Amniotic epithelial cell (primary cell): ENCODE results near the gene NMNAT1.
"Not testable (repeated sequence)": the region's sequence is repeated elsewhere in the genome, so short reads cannot be mapped to it uniquely, and the experiment has no call there.

Experiments used
- DNase-seq: peaks from one replicate; pipeline ENCODE4 v3.0.0-alpha.2; 2010; ENCODE audit warnings: low read depth

NMNAT1 gene

DNA sequence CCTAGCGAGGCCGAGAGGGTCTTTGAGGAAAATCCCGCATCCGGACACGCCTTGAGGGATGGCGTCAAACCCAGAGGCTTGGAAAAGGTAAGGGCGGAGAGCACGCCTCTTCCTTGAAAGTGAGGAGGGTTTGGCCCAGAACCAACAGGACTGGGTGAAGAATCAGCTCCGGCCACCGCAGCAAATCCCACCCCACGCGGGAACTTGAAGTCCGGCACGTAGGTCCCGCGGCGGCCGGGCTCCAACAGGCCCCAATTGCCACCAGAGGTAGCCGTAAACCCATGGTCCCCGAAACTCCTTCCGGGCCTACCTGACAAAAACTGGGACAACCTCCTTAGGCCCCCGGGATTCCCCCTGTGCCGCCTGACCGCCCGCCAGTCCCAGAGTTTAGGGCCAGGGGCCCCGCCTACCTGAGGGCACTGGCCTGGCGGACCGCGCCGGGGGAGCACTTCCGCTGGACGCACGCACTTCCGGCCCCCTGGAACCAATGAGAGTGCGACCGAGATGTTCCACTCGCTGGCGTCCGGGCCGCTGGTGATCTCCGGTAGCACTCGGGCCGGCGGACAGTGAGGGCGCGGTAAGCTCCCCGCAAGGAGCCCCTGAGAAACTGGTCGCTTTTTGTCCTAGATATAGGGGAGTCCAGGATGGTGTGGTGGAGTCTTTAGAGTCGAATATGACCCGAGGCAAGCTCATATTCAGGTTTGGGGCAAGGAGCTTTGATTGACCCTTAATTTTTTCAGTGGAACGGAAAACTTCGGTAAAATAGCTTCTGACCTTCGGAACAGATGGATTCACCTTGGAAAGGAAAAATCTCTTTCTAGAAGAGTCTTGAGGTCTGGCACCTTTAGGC is at the start of gene NMNAT1, which contains the start of gene LZIC:
Gene NMNAT1 (plus strand): TSS at position 537 of the 850 bp plus-strand sequence. CDS start 28,599 bp downstream, outside the sequence.
Gene LZIC (minus strand): TSS at position 453 of the 850 bp plus-strand sequence. CDS start 6,772 bp downstream, outside the sequence.
- DNase-seq: peak; percentile 91

DNA sequence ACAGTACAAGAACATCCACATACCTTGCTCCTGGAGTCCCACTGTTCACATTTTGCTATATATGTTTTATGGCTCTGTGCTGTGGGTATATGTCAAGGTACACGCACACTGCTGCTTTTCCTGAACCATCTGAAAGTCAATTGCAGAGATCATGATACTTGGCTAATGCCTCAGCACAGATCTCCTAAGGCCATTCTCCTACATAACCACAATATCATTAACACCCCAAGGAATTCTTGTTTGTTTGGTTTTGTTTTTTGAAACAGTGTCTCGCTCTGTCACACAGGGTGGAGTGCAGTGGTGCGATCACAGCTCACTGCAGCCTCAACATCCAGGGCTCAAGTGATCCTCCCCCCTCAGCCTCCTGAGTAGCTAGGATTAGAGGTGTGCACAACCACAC is 49.2 kb upstream of the NMNAT1 start:
- no peak for DNase-seq

DNA sequence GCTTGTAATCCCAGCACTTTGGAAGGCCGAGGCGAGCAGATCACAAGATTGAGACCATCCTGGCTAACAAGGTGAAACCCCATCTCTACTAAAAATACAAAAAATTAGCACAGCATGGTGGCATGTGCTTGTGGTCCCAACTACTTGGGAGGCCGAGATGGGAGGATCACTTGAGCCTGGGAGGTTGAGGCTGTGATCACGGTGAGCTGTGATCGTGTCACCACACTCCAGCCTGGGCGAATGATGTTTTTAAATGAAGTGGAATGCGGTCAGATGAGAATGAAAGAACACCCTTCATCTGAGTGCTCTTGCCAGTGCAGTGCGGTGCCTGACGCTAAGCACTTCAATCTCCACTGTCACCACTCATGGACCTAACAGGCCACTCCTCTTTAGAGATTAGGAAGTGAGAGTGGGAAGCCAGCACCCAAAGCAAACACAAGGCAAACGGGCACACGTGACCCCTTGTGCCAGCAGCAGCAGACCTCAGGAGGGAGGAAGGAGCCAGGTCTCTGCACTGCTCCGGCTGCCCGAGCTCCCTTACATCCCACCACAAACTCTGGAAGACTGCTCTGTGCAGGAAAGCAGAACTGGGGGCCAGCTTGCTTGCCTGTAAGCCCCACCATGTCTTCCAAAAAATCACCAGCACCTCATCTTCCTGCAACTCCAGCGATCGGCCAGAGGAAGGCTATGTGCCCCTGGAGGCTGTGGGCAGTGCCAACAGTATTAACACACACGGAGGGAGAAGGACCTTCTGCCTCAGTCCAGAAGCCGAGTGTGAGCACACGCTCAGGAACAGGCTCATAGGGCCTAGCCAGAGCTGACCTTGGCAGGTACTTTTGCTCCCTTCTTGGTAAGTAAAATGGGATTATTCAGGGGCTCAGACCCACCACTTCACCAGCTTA is 42.9 kb upstream of the NMNAT1 start:
- DNase-seq: peak; percentile 38

DNA sequence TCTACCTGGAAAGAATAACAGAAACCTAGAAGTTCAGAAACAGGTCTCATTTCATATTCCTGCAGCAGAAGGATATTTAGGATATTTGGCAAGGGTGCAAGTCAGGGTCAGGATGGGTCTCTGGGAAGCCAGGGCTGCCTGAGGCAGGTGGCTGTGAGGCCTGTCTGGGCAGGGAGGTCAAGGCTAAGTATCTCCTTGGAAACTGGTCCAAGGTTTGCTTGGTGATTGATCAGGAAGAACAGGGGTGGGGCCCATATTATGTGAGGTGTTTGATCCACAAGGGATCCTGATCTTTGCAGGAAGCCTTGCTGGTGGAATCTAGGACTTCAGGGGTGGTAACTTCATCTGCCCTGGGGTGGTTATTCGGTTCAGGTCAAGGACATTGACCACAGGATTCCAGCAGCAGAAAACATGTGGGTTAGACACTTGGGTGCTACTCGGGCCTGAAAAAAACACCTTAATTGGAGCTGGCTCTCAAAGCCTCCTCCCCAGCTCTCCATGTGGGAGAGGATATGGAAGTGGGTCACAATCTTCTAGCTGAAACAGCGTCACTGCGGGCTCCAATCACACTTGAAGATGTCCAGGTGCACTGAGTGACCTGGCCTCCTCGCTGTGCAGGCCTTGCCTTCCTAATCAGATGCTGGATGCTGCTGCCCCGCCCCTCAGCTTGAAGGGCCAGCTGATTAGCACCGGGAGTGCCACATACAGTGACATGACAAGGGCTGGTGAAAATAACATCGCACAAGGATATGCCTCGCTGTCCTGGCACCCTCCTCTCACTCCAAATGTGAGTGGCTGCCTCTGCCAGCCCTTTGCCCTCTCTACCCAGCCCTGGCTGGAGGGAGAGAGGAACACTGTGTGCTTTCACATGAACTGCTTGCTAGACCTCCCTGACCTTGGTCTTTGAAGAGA is 41.9 kb upstream of the NMNAT1 start:
- no peak for DNase-seq

DNA sequence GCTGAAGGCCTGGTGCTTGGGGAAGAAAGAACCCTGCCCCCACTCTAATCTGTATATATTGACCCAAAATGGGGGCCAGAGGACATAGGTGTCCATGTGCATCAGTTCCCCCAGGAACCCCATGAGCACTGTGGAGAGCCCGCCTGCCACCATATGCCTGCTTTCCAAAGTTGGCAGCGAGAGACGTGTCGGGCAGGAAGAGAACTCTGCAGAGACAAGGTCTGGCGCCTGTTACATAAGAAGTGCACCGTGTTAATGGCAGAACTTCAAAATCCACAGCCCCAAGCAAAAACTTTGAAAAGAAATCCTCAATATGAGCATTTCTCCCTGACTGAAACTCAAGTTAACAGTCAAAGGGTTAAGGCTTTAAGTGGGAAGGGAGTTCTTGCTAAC is 41.2 kb upstream of the NMNAT1 start:
- DNase-seq: no peak

DNA sequence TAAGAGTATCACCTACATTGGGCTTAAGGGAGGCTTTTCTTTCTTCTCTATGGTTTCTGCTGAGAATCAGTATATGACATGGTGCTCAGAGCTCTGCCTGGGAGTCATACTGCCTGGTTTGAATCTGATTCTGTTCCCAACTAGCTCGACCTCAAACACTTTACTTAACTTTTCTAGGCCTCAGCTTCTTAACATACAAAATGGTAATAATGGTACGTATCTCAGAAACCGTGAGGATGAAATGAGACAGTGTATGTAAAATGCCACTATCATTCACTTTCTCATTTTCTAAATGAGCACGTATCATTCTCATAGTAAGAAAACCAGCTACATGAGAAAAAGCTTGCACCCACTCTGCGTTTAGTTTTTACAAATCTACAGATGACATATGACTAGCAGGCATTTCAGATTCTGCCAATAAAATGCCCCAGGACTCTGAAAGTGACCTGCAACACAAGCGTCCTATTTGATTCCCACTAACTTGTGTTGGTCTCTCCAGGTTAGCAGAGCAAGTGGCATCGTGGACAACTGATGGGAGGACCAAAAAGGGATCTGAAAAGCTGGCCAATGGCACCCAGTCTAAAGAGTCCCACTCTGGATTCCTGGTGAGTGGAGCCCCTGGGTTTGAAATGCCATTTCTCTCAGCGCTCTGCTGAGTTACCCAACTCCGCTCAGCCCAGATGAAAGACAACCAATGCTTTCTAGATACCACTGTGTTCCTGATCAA is 39.3 kb upstream of the NMNAT1 start:
- DNase-seq: no peak

DNA sequence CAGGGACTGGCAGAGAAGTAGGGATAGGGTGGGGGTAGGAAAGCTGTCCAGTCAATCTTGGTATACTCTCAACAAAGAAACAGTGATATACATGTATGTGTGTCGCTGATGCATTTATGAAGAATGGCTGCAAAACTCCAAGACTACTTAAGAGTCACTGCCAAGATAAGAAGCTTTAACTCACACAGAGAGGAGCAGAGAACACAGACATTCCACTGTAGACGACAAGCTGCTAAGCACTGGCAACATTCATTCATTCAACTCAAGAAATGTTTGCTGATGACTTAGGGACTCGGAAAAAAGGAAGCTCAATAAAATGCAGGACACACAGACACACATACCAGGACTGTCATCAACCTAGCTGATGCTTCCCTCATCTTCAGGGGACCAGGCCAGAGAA is 38.7 kb upstream of the NMNAT1 start:
- DNase-seq: peak; percentile 31

DNA sequence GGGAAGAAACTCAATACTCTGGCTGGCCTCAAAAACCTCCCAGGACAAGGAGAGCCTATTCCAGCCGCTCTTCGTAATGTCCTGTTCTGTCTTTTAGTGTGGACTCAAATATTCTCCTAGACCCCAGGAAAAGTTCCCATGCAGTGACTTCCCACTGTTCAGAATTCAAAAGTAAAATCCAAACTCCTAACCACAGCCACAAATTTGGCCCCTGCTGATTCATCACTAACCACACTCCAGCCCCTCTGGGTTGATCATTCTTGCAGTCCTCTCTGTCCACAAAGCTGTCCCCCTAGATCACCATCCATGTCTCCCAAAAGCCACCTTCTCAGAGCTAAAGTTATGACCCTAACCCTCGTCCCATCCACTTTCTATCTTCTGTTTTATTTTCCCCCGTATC is 38.3 kb upstream of the NMNAT1 start:
- no peak for DNase-seq

DNA sequence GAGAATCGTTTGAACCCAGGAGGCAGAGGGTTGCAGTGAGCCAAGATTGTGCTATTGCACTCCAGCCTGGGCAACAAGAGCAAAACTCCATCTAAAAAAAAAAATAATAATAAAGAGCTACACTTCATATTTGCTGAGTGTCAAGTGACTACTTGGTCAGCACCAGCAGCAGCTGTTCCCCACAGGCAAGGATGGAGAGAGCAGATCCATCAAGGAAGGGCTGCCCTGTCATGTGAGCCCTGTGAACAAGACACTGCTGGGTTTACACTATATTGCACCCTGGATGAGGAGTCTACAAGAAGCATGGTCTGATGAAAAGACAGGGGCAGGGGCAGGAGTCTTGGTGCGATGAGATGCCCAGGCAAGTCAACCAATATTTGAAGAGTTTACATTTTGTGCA is 36.8 kb upstream of the NMNAT1 start:
- no peak for DNase-seq

DNA sequence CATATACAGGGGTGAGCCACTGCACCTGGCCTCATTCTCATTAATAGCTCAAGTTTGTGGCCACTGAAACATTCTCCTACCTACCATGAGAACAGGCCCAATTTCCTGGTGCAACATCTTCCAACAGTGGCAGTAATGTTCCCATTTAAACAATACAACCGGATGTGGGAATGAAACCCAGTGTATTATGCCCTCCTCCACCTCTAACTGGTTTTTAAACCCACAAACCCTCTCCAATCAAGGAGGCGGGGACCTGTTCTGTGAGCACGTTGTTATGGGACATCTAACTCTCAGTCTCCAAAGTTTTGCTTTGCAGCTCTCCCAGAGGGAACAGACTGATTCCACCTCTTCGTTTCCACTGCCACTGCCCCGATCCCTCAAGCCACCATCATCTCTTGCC is 35.8 kb upstream of the NMNAT1 start:
- DNase-seq: no peak

DNA sequence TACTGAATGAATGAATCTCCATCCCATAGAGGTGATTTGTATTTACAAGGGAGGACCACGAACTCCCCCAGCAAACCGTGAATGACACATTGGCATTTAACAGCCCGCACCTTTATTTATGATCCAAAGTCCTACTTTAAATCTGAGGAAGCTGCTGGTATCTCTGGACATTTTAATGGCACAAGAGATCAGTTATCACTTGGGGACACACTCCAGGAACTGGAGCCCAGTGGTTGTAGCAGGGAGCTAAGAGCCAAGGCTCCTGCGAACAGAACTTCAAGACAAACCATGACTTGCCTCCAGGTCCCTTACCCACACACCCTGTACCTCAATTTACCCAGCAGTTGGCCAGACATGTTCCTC is 34.4 kb upstream of the NMNAT1 start:
- DNase-seq: no peak

DNA sequence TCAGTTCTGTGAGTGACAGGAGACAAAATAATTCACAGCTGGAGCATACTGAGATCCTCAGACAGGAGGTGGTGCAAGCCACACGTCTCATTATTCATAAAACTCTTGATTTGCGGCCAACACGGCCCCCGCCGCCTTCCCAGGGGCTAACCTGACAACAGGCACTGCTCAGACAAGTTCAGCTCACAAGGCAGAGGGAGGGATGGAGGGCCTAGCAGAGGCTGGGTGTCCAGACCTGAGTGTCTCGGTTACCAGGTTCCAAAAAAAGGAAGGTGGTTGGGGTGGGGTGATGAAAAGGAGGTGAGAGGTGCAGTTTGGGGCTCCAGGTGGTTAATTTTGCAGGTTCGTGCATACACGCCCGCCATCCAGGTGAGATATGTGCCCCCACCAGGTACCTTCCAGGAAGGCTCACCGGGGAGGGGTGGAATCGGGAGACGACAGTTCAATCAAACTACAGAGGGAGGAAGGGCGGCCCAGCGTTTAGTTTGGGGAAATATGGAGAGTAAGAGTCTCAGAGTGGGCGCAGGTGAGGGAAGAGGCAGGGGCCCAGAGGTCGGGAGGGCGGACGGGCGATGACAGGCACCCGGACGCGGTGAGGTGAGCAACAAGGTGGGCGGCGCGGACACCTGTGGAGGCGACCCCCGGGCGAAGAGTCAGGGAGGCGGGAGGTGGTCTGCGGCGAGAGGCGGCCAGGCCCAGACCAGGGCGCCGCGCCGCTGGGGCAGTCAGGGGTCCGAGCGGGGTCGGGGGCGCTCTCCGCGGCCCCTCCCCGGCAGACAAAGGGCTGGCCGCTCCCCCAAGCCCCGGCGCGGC is 33.8 kb upstream of the NMNAT1 start:
- no peak for DNase-seq

DNA sequence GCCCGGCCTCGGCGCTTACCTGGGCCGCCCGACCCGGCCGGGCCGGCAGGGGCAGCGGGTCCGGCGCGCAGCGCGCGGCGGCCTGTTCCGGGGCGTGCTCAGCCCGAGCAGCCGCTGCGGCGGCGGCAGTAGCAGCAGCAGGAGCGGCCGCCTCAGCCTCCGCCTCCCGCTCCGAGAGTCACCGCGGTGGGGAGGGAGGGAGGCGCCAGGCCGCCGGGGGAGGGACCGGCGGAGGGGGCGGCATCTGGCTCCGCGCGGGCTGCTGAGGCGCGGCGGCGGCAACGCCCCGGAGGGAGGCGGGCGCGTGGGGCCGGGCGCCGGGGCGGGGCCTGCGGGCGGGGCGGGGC is 33.2 kb upstream of the NMNAT1 start, which contains the start of gene CTNNBIP1:
Gene CTNNBIP1 (minus strand): TSS at position 194 of the 347 bp plus-strand sequence. CDS start 38,205 bp downstream, outside the sequence.
- no peak for DNase-seq

DNA sequence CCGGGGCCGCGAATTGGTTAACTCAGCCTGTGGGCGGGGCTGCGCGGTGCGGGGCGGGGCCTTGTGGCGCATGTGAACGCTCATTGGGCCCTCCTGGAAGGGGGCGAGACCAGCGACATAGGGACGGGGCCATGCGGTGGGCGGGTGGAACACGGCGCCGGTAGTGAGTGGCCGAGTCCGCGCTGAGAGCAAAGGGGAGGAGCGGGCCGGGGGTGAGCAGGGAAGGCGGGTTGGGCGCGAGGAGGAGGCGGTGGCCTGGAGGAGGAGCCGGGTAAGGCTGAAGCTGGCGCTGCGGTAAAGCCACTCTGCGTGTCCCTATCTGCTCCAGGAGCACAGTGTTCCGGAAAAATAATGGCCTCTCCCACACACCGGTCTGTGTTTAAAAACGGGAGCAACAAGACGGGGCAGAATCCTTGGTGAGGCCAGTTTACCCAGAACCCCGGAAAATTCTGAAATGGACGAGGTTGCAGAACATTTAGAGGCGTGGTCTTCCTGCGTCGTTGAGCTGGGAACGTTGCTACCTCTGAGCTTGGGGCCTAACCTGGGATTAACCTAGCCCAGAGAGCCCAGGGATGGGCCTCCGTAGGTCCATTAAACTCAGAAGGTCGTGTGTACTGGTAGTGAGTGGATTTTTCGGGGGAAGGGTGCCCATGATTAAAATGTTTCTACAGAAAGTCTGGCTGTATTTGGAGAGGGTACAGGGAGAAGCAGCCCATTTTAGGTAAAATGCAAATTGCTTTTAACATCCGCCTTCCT is 32.7 kb upstream of the NMNAT1 start:
- peak; percentile 97 for DNase-seq

DNA sequence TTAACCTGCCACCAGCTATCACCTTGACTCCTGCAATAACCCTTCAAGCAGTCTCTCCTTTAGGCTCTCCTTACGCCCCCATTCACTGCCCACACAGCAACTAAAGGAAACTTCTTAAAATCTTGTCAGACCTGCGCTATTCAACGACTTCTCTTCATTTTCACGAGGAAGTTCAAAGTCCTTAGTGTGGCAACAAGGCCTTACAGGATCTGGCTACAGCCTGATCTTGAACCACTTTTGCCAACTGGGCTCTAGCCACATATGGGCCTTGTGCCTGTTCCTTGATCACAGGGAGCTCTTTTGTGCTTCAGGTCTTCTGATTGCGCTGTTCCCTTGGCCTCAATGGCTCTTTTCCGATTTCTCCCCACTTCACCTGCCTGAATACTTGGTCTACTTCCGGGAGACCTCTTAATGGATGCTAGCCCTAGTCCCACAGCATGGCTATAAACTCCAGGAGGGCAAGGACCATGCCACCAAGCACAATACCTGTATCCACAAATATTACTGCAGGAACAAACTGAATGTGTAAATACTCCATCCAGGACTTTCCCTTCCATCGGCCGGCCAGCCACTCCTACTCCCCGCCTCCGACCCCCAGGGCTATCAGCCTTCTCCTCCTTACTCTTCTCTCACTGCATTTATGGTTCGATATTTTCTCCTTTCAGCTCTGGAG is 30.9 kb upstream of the NMNAT1 start:
- DNase-seq: no peak

DNA sequence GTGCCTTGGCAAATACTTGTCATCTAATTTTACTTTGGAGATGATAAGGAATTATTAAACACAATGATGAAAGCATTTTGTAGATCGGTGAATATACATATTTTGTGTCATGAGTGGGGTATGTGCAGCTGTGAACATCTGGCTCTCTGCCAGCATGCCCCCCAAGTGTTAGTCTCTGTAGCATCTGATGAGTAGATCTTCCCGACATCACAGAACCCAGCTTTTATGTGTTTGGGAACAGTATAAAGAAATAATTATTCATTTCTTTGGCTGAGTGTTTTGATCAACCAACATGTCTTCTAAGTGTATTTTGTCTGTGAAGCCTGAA is 28.7 kb upstream of the NMNAT1 start:
- no peak for DNase-seq

DNA sequence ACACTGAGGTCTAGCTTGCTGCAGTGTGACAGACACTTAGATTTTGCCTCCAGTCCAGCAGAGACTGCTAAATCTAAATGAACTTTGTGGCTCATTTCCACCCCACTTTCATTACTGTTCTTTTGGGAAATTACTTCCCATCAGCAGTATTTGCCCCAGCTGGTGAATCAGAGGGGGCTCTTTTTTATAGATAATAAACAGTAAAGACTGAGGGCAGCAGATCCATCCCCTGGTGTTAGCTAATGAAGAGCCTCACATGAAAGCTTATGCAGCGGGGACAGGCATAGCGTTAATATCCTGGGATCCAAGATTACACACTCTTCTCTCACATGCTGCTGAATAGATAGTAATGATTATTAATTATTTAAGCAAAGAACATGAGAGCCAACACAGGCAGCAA is 26.8 kb upstream of the NMNAT1 start:
- DNase-seq: no peak

DNA sequence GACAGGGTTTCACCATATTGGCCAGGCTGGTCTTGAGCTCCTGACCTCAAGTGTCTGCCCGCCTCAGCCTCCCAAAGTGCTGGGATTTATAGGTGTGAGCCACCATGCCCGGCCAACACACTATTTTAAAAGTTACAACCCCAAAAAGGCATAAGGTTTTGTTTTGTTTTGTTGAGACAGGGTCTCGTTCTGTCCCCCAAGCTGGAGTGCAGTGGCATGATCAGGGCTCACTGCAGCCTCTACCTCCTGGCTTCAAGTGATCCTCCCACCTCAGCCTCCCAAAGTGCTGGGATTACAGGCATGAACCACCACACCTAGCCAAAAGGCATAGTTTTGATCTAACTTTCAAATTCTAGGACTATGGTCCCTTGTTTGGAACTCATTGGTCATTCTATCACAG is 25.8 kb upstream of the NMNAT1 start:
- DNase-seq: not testable (repeated sequence)

DNA sequence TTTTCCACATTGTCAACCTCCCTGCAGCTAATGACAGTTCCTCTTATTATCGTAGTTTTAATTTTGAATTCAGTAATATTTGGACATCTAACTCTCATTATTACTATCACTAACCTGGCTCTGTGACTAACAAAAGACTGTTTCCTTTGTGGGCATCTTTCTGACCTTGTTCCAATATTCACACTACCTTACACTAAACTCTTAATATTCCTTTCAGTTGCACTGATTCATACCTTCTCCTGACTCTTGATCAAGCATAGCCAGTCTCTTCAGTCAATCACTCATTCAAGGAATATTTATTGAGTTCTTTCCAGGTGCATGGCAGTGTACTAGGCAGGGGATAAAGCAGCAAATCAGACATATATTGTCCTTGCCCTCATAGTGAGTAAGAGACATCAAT is 25.4 kb upstream of the NMNAT1 start:
- no peak for DNase-seq
